NCI-H1436 treated with DMSO at 0.1 percent for 48 hours (cell line): ENCODE results near the gene RAP1A.
"Not testable (repeated sequence)": the region's sequence is repeated elsewhere in the genome, so short reads cannot be mapped to it uniquely, and the experiment has no call there.

Experiments used
- DNase-seq: peaks from one replicate; lab custom pipeline; 2025; lab: John Stamatoyannopoulos, UW

RAP1A gene

GRCh38 chr1:111598544-111598943 lies 21.0 kb upstream of the RAP1A start:
- DNase-seq = no peak

- no peak for DNase-seq
Measured at GRCh38 chr1:111599781-111600693, 19.6 kb upstream of the RAP1A start.

DNA sequence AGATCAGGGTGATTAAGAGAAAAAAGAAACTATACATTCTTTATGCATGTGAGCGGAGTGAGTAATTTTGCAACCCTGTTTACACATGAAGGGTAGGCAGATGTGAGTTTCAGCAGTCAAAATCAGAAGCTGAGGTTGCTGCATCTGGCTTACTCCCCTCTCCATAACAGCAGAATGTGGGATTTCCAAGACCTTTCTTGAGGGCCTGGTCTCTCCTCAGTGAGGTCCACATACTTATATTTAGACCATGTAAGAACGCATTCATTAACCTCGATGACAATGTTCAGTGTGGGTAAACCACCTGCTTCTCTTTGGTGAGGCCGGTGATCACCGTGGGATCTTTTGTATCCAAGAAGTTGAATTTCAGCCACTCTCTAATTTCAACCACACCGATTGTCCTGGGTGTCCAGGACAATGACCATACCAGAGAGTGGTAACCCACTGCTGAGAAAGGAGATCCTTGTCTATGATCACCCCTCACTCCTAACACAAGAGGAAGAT lies 18.7 kb upstream of the RAP1A start:
- DNase-seq = no peak

- no peak for DNase-seq
Measured at GRCh38 chr1:111602302-111602701, 17.3 kb upstream of the RAP1A start.

GRCh38 chr1:111602974-111603373 lies 16.6 kb upstream of the RAP1A start:
- DNase-seq = no peak

DNA sequence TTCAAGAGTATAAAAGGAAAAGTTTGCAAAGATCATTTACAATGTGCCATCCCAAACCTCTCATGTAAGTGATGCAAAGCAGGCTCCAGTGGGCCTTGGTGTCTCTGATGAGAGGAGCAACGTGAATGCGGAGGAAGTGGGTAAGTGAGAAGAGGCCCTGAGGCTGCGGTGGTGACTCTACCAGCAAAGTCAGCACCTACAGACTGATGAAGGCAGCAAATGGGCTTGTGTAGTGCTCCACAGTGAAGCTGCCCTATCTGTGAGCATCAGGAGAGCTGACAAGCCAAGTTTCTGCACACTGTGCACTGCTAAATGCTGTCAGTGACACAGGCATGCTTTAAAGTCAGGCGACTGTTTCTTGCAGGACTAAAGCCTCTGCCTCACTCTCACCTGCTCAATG lies 15.6 kb upstream of the RAP1A start:
- DNase-seq = no peak

DNA sequence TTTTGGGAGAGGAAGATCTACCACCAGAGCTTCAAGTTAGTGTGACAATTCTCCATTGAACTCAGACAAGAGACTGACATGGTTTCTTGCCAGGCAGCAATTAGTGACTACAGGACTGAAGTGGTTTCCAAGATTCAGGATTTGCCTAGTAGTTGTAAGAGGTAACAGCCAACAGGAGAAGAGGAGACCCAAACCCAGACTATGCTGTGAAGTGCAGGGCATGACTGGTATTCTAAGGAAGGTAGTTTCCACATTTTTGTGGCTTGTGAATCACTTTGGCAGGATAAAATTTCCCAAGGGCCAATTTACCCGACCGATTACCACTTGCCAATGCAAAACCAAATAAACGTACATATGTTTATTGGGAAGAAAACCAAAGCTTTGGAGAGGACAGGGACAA lies 14.7 kb upstream of the RAP1A start:
- no peak for DNase-seq

GRCh38 chr1:111605576-111605975 lies 14.0 kb upstream of the RAP1A start:
- no peak for DNase-seq

DNA sequence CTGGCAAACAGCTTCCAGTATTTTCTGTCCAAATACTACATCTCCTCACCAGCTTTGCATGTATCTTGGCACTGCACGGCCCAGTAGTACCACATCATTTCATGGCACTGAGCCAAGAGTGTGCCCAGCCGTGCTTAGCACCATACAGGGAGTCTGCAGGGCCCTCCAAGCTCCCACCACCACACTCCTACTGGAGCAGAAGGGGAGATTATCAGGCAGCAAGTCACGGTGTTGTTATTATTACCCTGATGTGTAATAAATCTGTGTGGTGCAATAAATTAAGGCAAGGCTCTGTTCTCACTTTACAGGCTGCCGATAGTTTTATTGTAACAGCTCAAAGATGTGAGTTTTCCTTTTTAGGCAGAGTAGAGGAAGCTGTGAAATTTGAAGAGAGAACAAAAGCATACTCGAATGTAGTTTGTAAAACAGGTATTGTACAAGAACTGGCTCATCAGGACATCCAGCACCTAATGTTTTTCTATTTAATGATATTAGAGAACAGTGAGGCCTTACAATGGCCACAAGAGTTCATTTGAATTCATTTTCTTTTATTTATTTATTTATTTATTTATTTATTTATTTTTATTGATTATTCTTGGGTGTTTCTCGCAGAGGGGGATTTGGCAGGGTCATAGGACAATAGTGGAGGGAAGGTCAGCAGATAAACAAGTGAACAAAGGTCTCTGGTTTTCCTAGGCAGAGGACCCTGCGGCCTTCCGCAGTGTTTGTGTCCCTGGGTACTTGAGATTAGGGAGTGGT lies 13.0 kb upstream of the RAP1A start:
- DNase-seq = not testable (repeated sequence)

DNA sequence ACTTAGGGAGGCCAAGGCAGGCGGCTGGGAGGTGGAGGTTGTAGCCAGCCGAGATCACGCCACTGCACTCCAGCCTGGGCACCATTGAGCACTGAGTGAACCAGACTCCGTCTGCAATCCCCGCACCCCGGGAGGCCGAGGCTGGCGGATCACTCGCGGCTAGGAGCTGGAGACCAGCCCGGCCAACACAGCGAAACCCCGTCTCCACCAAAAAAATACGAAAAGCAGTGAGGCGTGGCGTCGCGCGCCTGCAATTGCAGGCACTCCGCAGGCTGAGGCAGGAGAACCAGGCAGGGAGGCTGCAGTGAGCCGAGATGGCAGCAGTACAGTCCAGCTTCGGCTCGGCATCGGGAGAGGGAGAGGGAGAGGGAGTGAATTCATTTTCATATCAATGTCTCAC lies 11.1 kb upstream of the RAP1A start:
- not testable (repeated sequence) for DNase-seq

GRCh38 chr1:111611986-111612385 lies 7.6 kb upstream of the RAP1A start:
- DNase-seq = no peak

DNA sequence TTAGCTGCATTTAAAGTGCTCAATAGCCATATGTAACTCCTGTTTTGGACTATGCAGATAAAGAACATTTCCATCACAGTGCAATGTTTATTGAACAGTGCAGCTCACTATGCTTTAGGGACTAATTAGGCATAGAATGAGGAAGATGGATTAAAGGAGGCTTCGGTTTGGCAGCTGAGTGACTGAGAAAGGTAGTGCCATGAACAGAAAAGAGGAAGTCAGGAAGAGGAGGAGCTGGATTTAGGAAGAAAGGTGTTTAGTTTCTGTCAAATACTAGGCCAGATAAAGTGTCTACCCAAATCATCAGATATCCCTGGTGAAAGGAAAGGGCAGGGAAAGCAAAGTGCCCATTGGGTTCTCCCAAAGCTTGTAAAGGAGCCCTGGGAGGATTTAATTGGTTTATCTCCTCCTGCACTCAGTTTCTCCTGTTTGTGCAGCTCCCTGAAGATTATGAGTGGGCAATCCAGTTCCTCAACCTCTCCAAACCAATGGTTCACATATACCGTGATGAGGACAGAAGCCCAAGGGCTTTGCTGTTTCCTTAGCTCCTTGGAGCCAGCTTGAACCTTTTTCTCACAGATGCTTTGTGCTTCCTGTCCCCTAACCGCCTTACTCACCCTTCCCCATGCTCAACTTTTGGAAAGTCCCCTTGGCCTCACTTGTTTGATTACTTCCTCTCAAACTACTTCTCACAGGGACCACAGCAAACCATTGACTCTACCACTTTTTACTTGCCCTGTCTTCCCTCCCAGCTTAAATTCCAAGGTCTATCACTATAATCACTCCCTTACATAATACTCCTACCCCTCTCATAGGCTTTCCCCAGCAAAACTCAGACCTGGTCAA lies 3.5 kb upstream of the RAP1A start:
- no peak for DNase-seq

GRCh38 chr1:111618081-111618480 lies 1.5 kb upstream of the RAP1A start:
- DNase-seq = no peak

DNA sequence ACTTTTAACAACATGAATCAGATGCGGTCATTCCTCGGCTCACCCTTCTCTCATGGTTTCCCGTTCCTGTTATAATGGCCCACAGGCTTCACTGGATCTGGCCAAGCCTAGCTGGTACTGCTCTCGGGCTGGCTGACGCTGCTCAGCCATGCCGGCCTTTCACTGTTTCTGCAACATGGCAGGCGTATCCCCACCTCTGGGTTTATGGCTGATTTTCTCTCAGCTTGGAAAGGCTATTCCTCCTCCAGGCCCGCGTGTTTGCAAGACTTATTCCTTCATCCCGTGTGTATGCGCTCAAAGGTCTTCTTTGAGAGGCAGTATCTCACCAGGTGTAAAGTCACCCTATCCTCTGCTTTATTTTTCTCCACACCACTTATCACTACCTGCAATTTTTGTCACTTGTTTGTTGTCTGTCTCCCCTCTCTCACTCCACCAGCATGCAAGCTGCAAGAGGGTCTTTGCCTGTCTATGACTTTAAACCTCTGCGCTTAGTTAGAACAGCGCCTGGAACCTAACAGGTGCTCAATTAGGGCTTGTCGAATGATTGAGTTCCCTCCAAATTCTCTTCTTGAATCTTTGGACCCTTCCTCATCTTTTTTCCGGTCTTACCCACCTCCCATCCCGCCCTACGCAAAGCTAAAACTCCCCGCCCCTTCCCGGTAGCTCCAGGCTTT lies 491 bp upstream of the RAP1A start:
- DNase-seq = no peak

GRCh38 chr1:111620441-111620971 lies 917 bp downstream of the RAP1A start:
- DNase-seq = no peak

DNA sequence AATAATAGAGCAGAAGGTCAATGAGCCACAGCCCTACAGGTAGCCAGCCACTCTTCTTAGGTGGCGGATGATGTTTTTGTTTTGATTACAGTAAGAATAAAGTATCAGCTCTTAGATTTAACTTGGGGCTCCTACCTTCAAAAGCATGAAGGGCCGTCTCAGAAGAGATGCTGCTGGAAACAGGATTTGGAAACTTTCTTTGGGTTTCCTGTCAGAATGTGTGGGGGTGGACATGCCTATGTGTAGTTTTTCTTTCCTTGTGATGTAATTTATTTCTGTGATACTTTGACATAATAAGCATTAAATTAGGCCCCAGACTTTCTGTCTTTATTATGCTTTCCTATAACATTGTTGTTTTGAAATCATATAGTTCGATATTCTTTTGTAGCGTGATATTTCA lies 1.5 kb downstream of the RAP1A start:
- DNase-seq = no peak

DNA sequence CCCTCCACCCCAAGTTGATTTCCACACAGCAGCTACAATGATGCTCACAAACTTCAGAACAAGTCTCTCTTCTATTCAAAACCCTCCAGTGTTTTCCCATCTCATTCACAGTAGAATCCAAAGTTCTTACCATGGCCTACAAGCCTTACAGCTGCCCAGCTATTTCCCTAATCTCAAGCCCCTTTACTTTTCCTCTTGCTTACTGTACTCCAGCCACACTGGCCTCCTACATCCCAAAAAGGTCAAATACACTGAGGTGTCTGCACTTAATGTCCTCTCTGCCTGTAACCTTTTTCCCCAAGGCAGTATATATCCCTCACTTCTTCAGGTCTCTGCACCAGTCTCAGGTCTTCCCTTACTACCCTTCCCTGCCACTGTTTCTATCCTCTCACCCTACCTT lies 2.6 kb downstream of the RAP1A start:
- DNase-seq = no peak

DNA sequence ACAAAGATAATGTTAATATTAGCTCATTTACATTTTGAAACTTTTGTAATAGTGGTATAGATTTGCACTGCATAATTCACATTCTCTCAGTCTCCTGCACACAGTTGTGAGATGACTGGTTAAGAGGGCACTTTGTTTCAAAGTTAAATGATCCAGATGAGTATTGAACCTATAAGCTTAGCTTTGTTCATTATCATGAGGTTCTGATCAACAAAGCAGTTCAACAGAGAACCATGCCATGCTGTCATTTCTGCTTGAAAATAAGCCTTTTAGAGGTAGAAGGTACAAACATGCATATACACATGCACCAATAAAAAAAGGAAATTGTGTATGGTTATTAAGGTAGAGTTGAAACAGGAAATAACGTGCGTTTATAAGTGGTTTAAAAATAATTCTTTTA lies 4.8 kb downstream of the RAP1A start:
- DNase-seq = no peak

- no peak for DNase-seq
Measured at GRCh38 chr1:111625276-111625675, 5.7 kb downstream of the RAP1A start.

DNA sequence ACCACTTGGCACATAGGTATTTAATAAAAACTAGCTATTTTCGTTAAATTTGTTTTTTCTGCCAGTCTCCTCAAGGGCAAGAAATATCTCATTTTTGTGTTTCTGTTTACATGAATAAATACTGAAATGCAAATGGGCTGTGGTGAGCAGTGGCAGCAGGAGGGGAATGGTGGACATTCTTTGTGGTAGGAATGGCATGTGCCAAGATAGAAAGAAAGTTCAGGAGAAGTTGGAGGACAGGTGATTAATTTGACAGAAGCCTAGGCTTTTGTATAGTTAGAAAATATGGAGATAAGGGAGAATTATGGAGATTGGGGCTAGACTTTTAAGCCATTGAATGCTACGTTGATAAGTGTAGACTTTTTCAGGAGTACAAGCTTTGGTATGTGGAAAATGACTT lies 8.6 kb downstream of the RAP1A start:
- DNase-seq = no peak

- DNase-seq = no peak
Measured at GRCh38 chr1:111629190-111629954, 9.8 kb downstream of the RAP1A start.
